Raji (cell line): ENCODE data around the gene TRAPPC8.

ENCODE experiments used
- POLR2A ChIP-seq: IDR thresholded peaks from 2 replicates; pipeline ENCODE4 v1.6.1; 2011; ENCODE audit warnings: low read depth, low read length, control low read depth; ENCODE audit not compliant: insufficient read depth

Gene TRAPPC8

DNA sequence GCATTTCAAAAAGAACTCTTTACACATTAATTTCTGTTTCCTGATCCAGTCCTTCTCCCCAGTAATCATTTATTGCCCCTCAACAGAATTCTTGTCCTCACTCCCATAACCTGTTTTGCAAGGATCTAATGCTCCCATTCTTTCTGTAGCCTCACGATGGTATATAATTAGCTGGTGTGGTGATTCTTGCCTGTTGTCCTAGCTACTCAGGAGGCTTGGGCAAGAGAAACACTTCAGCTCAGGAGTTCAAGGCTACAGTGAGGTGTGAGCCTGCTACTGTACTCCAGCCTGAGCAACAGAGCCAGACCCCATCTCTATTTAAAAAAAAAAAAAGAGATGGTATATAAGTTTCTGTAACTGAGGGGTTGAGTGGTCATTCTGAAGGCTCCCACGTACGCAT is 7.7 kb upstream of the TRAPPC8 start:
- TF ChIP-seq POLR2A: no peak

DNA sequence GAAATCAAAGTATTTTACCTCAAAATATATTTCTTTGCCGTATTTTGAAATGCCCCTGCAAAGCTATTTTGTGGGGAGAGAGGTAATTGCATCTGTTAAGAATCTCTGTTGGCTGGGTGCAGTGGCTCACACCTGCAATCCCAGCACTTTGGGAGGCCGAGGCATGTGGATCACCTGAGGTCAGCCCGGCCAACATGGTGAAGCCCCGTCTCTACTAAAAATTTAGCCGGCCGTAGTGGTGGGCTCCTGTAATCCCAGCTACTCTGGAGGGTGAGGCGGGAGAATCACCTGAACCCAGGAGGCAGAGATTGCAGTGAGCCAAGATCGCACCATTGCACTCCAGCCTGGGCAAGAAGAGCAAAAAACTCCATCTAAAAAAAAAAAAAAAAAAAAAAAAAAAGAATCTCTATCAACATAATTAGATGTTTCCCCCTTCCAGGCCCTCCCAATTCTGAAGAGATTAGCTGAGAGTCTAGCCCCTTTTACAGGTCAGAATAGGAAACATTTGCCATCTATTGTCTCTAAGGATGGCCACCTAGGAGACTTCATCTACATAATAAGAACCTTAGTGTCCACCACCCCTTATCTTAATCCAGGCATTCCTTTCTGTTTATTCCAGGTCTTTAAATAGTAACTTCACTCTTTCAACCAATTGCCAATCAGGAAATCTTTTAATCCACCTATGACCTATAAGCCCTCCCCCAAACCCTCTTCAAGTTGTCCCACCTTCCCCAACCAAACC is 3.5 kb upstream of the TRAPPC8 start:
- TF ChIP-seq POLR2A: no peak

DNA sequence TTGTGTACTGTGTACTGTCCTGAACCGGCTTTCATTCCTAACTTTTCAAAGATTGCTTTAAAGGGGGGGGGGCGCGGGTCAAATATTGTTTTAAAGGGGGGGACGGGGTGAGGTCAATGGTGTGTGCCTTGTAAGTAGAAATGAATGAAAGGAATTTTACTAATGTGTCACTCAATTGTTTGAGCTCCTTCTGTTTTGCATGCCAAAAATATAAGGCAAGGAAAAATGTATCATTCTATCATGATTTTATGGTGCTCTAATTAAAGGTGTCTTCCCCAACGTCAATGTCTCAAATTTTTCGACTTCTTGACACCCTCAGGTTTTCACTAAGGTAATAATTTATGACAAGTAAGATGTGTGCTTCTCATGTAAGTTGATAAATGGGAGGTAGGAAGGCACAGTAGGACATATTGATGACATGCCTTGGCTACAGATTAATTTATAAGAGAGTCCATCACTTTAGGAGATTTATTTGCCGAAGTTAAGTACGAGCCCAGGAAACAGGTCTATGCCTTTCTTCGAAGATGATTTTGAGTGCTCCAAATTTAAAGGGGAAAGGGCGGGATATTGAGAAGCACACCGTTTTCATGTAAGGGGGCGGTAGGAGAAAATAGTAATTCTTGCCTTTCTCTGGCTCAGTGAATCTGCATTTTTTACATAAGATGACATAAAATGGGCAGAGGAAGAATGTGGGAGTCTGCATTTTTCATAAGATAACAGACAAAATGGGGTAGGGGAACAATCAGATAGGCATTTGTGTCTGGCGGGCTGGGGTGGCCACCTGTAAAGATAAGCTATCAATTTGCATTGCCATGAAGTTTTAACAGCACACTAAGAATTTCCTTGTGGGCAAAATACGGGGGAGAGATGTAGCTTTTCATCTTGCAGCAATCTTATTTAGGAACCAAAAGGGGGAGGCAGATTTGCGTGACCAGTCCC is 1.2 kb upstream of the TRAPPC8 start:
- TF ChIP-seq POLR2A: no peak

DNA sequence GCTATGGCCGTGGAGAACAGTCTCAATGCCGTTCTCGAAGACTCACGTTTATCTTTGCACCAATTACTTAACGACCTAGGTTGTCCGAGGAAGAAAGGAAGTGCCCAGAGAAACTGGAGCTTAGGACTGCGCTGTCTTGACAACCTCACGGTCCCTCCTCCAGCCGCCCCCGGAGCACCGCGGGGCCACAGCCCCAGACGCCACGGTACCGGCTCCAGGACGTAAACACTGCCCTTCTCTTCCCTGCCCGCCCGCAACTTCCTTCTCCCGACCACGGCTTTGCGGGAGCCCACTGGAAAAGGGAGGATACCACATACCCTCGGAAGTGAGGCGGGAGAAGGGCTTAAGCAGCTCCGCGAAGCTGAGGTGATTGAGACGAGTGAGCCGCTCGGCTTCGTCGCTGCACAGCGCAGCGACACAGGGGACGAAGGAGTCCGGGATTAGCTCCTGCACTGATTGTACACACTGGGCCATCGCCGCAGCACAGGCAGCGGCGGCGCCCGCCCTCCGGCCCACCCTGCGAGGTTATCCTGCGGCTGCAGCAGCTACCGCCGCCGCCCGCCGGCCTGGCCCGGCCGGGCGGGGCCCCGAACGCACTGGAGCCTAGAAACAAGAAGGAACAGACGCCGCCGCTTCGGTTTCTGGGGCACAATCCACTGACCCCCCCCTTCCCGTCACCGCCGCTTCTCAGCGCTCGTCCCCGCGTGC is 483 bp downstream of the TRAPPC8 start:
- TF ChIP-seq POLR2A: no peak

- TF ChIP-seq POLR2A: no peak
Observed at GRCh38 chr18:31941010-31941809, 1.7 kb downstream of the TRAPPC8 start.

GRCh38 chr18:31931886-31932240 is 11.1 kb downstream of the TRAPPC8 start:
- TF ChIP-seq POLR2A: no peak

- no peak for TF ChIP-seq POLR2A
Observed at GRCh38 chr18:31931163-31931885, 11.6 kb downstream of the TRAPPC8 start.

DNA sequence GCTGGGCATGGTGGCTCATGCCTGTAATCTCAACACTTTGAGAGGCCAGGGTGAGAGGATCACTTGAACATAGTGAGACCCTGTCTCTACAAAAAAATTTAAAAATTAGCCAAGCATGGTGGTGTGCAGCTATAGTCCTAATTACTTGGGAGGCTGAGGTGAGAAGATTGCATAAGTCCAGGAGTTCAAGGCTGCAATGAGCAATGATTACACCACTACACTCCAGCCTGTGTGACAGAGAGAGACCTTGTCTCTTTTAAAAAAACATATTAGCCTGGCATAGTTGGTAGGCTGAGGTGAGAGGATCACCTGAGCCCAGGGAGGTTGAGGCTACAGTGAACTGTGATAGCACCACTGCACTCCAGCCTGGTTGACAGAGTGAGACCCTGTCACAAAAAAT is 13.7 kb downstream of the TRAPPC8 start:
- TF ChIP-seq POLR2A: no peak

GRCh38 chr18:31920277-31920676 is 22.7 kb downstream of the TRAPPC8 start:
- TF ChIP-seq POLR2A: no peak

DNA sequence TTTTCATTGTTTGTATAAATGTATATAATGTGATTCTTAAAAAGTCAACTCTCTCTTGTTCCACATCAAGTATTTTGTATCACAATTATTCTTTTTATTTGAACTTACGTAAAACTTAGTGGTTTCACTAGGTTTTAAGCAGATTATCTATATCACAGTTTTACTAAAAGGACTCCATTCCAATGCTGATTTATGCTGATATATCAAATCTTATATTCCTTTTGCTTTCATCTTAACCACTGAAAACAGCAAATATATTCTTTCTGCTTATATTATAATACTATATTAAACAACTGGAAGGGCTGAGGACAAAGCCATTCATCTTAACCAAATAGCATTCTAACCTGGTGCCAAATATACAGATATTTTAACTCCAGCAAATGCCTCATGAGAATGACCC is 24.2 kb downstream of the TRAPPC8 start:
- TF ChIP-seq POLR2A: no peak

DNA sequence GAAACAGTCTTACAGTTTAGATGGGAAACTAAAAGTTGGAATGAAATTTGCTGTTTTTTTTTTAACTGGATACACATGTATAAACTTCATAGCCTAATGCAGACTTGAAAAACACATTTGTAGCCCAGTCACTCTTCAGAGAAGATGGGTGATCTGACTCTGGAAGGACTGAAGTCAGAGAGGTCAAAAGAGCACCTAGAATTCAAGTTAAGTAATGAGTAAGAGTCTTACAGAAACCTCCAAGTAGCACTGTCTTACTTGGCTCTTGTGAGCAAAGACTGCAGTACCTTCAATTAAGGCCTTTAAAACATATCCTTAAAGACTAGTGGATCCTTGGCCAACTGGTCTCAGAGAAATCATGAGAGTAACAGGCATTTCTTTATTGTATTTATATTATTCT is 41.9 kb downstream of the TRAPPC8 start:
- TF ChIP-seq POLR2A: no peak

GRCh38 chr18:31892936-31893335 is 50.0 kb downstream of the TRAPPC8 start:
- TF ChIP-seq POLR2A: no peak

DNA sequence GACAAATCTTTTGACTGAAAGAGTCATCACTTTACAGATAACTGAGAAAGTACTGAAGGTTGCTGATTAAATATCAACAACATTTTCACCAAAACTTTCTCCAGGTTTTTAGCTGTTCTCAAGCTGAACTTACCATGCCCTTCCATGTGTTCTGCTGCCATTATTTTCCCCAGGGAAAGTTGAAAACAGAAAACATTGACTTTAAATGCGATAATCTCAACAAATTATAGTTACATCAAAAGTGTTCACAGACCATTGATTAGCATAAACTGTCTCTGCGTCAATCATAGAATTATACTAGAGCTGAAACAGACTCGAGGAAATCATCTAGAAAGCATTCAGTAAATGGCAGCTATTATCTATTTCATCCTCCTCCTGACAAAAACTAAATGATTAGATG is 51.4 kb downstream of the TRAPPC8 start:
- no peak for TF ChIP-seq POLR2A

DNA sequence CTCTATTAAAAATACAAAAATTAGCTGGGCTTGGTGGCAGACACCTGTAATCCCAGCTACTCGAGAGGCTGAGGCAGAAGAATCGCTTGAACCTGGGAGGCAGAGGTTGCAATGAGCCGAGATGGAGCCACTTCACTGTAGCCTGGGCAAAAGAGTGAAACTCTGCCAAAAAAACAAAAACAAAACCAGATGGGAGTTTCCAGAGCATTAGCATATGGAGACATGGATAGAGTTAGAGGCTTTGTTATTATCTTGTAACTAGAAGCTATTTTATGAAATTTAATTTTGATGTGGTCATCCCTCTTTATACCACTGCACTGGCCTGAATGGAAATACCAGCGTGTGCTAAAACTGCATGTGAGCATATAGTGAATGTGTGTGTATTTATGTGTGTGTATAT is 58.9 kb downstream of the TRAPPC8 start:
- no peak for TF ChIP-seq POLR2A
